HepG2 (cell line): Measurements from ENCODE around the gene MLLT10. TPM values are rescaled to one million over a fixed set of nuclear protein-coding genes. Genes with fewer than 3 reads are reported as not detected.

Experiments used
- CBFB ChIP-seq: sonication (generic); formaldehyde crosslinking; IDR thresholded peaks from 2 replicates; pipeline ENCODE4 v1.4.0; 2020; ENCODE audit warnings: missing genetic modification reagents
- GATAD1 ChIP-seq: IDR thresholded peaks from 2 replicates; pipeline ENCODE4 v1.6.1; 2016; ENCODE audit warnings: missing genetic modification reagents, missing compliant biosample characterization
- KLF11 ChIP-seq: IDR thresholded peaks from 2 replicates; pipeline ENCODE4 v1.6.1; 2016; ENCODE audit warnings: missing compliant biosample characterization
- MIER2 ChIP-seq: IDR thresholded peaks from 2 replicates; pipeline ENCODE4 v1.6.1; 2016; ENCODE audit warnings: missing biosample characterization, missing genetic modification reagents
- PHF20 ChIP-seq: sonication (generic); formaldehyde crosslinking; IDR thresholded peaks from 2 replicates; pipeline ENCODE4 v1.5.0; 2020; ENCODE audit warnings: mild to moderate bottlenecking, missing genetic modification reagents
- RBFOX2 ChIP-seq: fragments of 200-400 bp; formaldehyde crosslinking; IDR thresholded peaks from 2 replicates; pipeline ENCODE4 v1.6.1; 2017; ENCODE audit warnings: low read depth, mild to moderate bottlenecking, low read length
- REPIN1 ChIP-seq: sonication (generic); formaldehyde crosslinking; IDR thresholded peaks from 2 replicates; pipeline ENCODE4 v1.8.0; 2022; ENCODE audit warnings: missing genetic modification reagents, low read depth, mild to moderate bottlenecking, borderline replicate concordance
- RFX5 ChIP-seq: IDR thresholded peaks from 2 replicates; pipeline ENCODE4 v1.6.1; 2011; ENCODE audit warnings: low read depth, low read length, improper control_type of control experiment
- ZBTB20 ChIP-seq: sonication (generic); formaldehyde crosslinking; IDR thresholded peaks from 2 replicates; pipeline ENCODE4 v1.8.1; 2023; ENCODE audit warnings: missing genetic modification reagents, low read depth, mild to moderate bottlenecking, borderline replicate concordance
- ZBTB38 ChIP-seq: sonication (generic); formaldehyde crosslinking; IDR thresholded peaks from 2 replicates; pipeline ENCODE4 v1.5.1; 2020; ENCODE audit warnings: mild to moderate bottlenecking, missing genetic modification reagents
- ZNF230 ChIP-seq: sonication (generic); formaldehyde crosslinking; IDR thresholded peaks from 2 replicates; pipeline ENCODE4 v1.4.0; 2020; ENCODE audit warnings: mild to moderate bottlenecking, missing genetic modification reagents
- ZSCAN29 ChIP-seq: sonication (generic); formaldehyde crosslinking; conservative IDR thresholded peaks from 2 replicates; pipeline ENCODE4 v1.4.0; 2020; ENCODE audit warnings: mild to moderate bottlenecking, missing genetic modification reagents
- polyA plus RNA-seq, 8 experiments: library from polyadenylated mRNA; depleted of rRNA in 3 of 8; stranded (reverse) in 7 of 8; unstranded in 1 of 8; fragments of >200 nt; fragmentation: Illumina TruSeq in 4 of 8; extraction: Trizol in 4 of 8; gene quantifications; 2 replicates each; pipeline versions ENCODE4 v1.2.1 to v1.2.3, GENCODE V29; 2011 to 2016; ENCODE audit warnings: low read depth in 4 of 8, missing spikeins in 1 of 8, mixed read lengths in 1 of 8; ENCODE audit not compliant: insufficient read depth in 1 of 8
- total RNA-seq, 5 experiments: library from RNA; depleted of rRNA; stranded (reverse); fragments of >200 nt; fragmentation: Illumina TruSeq; extraction: Trizol; gene quantifications; 2 replicates each; pipeline ENCODE4 v1.2.3, GENCODE V29; 2016; ENCODE audit warnings: low read depth in 1 of 5
- TF ChIP-seq, protein P1 (sequence below): sonication (generic); formaldehyde crosslinking; IDR thresholded peaks from 2 replicates; pipeline ENCODE4 v1.4.0; 2020; ENCODE audit warnings: missing genetic modification reagents
- TF ChIP-seq, protein P2 (sequence below): sonication (generic); formaldehyde crosslinking; IDR thresholded peaks from 2 replicates; pipeline ENCODE4 v1.4.0; 2020; ENCODE audit warnings: missing genetic modification reagents
- TF ChIP-seq, protein P3 (sequence below): sonication (generic); formaldehyde crosslinking; IDR thresholded peaks from 2 replicates; pipeline ENCODE4 v1.5.0; 2020; ENCODE audit warnings: mild to moderate bottlenecking, missing genetic modification reagents
- TF ChIP-seq, protein P4 (sequence below): sonication (generic); formaldehyde crosslinking; conservative IDR thresholded peaks from 2 replicates; pipeline ENCODE4 v1.5.0; 2020; ENCODE audit warnings: missing genetic modification reagents
- TF ChIP-seq, protein P5 (sequence below): sonication (generic); formaldehyde crosslinking; IDR thresholded peaks from 2 replicates; pipeline ENCODE4 v1.5.1; 2020; ENCODE audit warnings: missing genetic modification reagents, mild to moderate bottlenecking, borderline replicate concordance

The MLLT10 gene
- total and polyA plus RNA-seq, 2 of the 13 experiments (the other 11 are each of a cell fraction or from before 2014, with no cell fraction given), result 51.3 to 84.1 TPM

DNA sequence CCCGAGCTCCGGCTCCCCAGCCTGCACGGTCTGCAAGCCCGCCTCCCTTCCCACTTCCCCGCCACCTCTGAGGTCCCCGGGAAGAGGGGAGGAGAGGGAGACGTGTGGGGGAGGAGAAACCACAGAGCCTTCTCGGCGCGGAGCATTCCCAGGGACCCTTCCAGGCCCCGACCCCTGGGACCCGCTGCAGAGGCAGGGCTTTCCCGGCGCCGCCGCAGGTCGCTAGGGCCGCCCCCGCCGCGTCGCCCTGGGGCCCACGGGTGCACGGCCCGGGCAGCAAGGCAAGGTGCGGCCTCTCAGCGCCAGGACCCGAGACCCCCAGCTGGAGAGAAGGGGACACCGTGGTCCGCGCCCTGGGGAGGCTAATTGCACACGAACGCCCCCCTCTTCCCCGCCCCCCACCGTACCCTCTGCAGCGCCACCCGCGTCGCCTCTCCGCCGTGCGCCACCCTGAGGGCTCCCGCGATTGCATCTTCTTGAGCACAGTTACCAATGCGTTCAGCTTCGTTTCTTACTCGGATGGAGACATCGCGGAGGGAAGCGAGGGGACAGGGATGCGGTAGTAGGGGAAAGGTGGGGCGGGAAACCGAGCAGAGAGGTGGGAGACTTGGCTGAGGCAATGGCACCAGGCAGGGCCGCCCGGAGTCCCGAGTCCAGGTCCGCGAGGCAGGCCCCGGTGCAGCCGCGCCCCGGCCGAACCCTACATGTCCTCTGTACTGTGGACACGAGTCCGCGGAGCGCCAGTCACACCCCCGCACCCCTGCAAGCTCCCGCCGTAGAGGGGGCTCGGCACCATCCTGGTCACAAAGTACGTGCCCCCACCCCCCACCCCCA, 37.5 kb upstream of the MLLT10 start (continued):
- TF ChIP-seq MIER2 (no peak), RFX5 (no peak), PHF20 (no peak), ZBTB38 (CRISPR knock-in tag) (peak; percentile 34; the same call in 1 of the 2 replicates), GATAD1 (no peak), KLF11 (no peak), ZNF230 (no peak), CBFB (CRISPR knock-in tag) (no peak; the same call in 1 of the 2 replicates), ZSCAN29 (CRISPR knock-in tag) (no peak; the same call in 1 of the 2 replicates), REPIN1 (CRISPR knock-in tag) (peak; percentile 76; the same call in 1 of the 2 replicates), RBFOX2 (peak; percentile 92), ZBTB20 (CRISPR knock-in tag) (peak; percentile 57)
- TF ChIP-seq, protein P1, sequence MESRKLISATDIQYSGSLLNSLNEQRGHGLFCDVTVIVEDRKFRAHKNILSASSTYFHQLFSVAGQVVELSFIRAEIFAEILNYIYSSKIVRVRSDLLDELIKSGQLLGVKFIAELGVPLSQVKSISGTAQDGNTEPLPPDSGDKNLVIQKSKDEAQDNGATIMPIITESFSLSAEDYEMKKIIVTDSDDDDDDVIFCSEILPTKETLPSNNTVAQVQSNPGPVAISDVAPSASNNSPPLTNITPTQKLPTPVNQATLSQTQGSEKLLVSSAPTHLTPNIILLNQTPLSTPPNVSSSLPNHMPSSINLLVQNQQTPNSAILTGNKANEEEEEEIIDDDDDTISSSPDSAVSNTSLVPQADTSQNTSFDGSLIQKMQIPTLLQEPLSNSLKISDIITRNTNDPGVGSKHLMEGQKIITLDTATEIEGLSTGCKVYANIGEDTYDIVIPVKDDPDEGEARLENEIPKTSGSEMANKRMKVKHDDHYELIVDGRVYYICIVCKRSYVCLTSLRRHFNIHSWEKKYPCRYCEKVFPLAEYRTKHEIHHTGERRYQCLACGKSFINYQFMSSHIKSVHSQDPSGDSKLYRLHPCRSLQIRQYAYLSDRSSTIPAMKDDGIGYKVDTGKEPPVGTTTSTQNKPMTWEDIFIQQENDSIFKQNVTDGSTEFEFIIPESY (CRISPR knock-in tag), result no peak; the same call in 1 of the 2 replicates
- TF ChIP-seq, protein P2, sequence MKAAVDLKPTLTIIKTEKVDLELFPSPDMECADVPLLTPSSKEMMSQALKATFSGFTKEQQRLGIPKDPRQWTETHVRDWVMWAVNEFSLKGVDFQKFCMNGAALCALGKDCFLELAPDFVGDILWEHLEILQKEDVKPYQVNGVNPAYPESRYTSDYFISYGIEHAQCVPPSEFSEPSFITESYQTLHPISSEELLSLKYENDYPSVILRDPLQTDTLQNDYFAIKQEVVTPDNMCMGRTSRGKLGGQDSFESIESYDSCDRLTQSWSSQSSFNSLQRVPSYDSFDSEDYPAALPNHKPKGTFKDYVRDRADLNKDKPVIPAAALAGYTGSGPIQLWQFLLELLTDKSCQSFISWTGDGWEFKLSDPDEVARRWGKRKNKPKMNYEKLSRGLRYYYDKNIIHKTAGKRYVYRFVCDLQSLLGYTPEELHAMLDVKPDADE (CRISPR knock-in tag), result 0 out of 2 replicates have a peak, but pooled peaks have one; percentile 57
- TF ChIP-seq, protein P3, sequence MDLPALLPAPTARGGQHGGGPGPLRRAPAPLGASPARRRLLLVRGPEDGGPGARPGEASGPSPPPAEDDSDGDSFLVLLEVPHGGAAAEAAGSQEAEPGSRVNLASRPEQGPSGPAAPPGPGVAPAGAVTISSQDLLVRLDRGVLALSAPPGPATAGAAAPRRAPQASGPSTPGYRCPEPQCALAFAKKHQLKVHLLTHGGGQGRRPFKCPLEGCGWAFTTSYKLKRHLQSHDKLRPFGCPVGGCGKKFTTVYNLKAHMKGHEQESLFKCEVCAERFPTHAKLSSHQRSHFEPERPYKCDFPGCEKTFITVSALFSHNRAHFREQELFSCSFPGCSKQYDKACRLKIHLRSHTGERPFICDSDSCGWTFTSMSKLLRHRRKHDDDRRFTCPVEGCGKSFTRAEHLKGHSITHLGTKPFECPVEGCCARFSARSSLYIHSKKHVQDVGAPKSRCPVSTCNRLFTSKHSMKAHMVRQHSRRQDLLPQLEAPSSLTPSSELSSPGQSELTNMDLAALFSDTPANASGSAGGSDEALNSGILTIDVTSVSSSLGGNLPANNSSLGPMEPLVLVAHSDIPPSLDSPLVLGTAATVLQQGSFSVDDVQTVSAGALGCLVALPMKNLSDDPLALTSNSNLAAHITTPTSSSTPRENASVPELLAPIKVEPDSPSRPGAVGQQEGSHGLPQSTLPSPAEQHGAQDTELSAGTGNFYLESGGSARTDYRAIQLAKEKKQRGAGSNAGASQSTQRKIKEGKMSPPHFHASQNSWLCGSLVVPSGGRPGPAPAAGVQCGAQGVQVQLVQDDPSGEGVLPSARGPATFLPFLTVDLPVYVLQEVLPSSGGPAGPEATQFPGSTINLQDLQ, result peak; percentile 81
- TF ChIP-seq, protein P4, sequence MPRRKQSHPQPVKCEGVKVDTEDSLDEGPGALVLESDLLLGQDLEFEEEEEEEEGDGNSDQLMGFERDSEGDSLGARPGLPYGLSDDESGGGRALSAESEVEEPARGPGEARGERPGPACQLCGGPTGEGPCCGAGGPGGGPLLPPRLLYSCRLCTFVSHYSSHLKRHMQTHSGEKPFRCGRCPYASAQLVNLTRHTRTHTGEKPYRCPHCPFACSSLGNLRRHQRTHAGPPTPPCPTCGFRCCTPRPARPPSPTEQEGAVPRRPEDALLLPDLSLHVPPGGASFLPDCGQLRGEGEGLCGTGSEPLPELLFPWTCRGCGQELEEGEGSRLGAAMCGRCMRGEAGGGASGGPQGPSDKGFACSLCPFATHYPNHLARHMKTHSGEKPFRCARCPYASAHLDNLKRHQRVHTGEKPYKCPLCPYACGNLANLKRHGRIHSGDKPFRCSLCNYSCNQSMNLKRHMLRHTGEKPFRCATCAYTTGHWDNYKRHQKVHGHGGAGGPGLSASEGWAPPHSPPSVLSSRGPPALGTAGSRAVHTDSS, result no peak
- TF ChIP-seq, protein P5, sequence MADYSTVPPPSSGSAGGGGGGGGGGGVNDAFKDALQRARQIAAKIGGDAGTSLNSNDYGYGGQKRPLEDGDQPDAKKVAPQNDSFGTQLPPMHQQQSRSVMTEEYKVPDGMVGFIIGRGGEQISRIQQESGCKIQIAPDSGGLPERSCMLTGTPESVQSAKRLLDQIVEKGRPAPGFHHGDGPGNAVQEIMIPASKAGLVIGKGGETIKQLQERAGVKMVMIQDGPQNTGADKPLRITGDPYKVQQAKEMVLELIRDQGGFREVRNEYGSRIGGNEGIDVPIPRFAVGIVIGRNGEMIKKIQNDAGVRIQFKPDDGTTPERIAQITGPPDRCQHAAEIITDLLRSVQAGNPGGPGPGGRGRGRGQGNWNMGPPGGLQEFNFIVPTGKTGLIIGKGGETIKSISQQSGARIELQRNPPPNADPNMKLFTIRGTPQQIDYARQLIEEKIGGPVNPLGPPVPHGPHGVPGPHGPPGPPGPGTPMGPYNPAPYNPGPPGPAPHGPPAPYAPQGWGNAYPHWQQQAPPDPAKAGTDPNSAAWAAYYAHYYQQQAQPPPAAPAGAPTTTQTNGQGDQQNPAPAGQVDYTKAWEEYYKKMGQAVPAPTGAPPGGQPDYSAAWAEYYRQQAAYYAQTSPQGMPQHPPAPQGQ (CRISPR knock-in tag), result 0 out of 2 replicates have a peak, but pooled peaks have one; percentile 13
